Stimulated activated CD8-positive, alpha-beta memory T cell treated with anti-CD3 and anti-CD28 coated beads, Interleukin-4, amount 100 ng/mL, for 24 hours (primary cell): ENCODE results near the gene HEPN1.

Experiments
- DNase-seq: peaks from one replicate; pipeline ENCODE4 v3.0.0-alpha.2; 2020; ENCODE audit warnings: low read depth

HEPN1 gene

DNA sequence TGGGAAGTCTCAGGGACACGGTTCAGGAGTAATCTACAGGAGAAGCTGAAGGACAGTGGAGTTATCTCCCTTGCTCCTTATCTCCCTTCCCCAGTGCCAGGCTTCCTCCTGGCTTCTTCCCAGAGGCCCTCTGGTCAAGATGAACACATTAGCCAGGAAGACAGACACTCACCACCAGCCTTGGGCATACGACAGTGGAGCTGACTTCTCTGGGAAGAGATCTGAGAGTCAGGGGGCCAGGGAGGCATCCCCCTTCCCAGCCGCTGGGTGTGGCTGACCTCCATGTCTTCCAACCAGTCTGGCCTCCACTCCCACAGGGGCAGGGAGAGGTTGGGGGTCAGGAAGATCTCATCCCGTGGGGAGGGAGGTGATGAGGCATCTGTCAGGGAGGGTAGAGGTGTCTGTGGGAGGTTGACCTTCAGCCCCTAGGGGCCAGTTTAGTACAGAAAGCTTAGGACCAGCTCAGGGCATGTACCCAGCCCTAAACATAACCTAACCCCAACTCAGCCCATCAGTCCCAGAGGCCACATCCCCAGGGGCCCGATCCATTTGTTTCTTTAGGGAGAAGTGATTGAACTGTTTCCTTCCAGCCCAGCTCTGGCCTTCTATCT is 34.1 kb upstream of the HEPN1 start:
- no peak for DNase-seq

DNA sequence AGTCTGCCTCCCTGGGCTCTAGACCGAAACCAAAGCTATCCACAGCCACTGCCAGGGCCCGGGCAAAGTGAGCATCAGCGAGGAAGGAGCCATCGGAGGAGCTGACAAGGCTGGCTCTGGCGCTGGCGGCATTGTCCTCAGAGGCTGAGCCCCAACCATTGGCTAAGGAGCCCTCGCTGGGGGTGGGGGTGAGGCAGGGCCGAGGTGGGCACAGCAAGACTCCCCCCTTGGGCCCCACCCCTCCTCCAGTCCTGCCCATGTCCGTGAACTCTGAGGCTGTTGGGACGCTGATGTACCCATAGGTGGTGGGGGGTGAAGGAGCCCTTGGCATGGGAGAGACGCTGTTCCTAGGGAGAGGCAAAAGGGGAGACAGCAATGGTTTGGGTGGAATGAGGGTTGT is 32.6 kb upstream of the HEPN1 start:
- DNase-seq, result no peak

DNA sequence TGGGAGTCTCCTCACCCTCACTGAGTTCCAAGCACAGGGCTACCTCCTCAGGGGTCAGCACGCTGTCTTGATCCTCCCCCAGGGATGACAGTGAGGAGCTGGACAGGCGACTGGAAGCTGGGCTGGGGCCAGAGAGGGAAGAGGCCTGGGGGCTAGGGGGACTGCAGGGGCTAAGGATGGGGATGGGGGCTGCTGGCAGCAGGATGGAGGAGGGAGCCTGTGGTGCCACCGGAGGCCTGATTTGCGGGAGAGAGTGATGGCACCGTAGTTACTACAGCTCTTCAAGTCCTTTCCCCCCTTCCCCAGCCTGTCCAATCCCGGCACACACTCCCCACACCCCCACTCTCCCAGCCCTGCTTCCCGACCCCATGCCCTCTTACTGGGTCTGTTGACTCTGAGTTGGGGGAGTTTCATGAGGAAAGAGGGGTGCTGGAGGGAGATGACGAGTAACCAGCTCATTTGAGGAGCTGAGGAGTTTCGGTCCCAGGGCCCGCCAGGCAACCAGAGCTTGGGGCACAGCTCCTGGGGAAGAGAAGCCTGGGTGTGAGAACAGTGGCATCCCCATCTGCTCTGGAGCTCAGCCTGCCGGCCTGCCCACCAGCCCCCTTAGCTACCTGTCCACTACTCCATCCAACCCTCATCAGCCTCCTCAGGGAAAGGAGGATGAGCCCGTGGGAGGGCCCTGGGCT is 31.9 kb upstream of the HEPN1 start:
- DNase-seq, result no peak

DNA sequence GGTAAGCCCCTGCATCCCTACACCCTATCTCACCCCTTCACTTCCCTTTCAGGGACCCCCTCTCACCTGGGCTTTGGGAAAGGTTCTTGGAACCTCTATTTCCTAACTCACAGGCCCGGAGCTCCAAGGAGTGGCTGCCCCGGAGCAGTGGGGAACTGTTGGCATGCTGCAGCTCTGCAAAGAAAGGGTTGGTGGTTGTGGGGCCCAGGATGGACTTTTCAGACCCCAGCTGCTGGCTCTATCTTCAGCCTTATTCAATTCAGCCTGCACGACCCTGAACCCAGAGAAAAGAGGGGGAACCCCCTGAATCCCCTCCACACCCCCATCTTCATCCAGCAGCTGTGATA is 31.4 kb upstream of the HEPN1 start:
- DNase-seq, result no peak

DNA sequence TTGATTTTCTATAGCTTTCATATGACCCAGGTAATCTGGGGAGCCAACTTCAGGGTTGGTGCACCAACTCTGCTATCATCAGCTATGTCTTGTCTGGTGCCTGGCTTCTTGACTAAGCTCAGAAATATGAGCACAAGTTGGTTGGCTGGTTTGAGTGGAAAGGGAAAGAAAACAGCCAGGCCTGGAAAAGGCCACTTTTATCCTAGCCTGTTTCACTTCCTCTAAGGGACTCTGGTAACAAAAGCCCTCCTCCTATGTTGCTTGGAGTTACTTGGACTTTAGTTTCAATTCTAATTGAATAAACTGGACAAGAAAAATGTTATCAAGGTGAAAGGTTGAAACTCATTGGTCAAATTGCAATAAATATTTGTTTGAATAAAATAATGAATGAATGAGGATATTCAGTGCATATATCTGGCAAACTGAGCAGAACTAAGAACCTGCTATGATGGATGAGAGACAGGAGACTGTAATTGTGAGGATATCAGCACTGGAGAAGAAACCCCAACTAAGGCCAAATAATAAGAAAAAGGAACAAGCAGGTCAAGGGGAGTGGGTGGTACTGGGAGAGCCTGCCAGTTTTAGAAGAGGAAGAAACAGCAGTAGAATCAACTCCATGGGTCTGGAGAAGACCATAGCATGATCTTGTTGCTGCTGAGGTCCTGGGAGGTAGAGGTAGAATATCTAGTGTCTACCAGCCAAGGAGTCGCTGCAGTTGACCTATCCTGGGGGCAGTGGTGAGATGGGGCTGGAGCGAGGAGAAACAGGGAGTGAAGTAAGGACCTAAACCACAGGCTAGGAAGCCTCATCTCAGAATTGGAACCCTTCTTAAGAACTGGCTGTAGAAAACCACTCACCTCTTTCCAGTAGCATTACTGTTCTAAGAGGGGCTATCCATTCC is 29.6 kb upstream of the HEPN1 start:
- DNase-seq, result no peak

DNA sequence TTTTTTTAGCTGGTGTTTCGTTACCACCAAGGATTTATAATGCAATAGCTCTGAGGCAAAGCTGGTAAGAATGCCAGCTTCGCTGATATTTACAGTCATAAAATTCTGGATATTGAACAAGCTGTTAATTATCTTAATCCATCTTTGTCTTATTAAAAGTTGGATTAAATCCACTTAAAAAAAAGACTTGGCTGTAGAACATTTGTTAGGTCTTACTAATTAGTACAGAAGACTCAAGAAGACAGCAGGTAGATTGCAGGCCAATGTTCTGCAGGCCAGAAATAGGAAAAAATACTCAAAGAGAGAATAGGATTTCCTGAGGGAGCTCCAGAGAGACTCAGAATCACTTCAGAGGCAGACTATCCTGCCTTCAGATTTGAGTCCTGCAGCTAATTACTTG is 28.9 kb upstream of the HEPN1 start:
- DNase-seq, result no peak

DNA sequence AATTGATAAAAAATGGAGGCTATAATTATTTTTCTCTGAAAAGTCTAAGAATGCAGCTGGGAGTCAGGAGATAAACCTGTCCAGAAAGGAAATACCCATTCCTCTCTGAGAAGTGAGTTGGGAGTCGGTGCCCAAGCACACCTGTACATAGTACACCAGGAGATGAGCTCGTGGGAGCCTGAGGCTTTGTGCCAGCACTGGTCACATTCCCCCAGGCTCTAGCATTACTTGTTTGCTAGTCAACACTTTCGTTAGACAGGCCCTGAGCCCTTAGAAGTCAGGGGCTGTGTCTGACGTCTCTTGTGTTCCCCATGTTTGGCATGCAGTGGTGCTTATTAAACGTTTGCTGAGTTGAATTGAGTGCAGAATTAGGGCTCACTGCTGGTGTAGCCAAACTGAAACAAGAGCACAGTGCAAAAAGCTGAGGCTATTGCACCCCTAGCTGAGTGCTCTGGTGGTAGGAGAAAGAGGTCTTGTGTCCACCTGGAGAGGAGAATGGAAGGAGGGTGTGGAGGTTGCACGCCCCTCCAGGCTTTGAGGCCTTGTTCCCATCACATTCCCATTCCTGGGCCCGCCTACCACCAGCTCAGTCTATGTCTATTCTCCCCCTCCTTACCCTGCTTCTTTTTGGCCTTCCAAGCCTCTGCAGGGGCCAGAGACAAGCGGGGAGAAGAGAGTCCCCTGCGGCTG is 28.2 kb upstream of the HEPN1 start:
- no peak for DNase-seq

DNA sequence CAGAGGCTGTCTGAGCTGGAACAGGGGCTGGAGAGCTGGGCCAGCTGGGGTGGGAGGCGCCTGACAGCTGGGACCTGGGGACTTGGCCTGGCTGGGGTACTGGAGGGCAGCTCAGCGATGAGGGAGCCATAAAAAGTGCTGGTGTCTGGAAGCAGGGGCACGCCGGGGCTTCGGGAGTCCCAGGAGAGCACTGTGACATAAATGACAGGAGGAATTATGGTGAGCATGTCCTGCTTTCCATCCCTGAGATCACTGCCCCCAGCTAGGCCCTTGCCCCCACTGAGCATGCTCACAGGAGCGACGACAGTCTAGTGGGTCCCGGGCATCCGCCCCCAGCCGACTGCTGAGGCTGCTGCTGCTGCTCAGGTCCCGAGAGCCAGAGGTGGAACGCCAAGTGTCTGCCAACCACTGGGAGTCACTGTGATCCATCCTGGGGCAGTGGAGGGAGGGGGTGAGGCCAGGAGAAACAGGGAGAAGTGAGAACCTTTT is 27.6 kb upstream of the HEPN1 start:
- DNase-seq, result no peak

DNA sequence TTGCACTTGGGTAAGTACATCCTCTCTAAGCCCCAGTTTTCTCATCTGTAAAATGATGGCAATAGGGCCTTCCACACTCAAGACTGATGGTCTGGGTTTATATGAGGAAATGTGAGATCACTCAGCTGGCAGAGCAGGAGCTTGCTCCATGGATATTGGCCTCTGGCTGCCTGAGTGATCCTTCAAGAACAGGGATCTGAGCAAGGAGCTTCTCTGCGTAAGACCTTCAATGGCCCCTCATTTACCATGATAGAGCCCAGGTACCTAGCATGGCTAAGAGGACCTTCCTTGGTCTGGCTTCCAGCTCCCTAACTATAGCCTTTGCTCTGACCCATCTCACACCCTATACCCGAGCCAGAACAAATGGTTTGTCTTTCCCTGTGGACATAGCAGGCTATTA is 26.9 kb upstream of the HEPN1 start:
- DNase-seq, result no peak

DNA sequence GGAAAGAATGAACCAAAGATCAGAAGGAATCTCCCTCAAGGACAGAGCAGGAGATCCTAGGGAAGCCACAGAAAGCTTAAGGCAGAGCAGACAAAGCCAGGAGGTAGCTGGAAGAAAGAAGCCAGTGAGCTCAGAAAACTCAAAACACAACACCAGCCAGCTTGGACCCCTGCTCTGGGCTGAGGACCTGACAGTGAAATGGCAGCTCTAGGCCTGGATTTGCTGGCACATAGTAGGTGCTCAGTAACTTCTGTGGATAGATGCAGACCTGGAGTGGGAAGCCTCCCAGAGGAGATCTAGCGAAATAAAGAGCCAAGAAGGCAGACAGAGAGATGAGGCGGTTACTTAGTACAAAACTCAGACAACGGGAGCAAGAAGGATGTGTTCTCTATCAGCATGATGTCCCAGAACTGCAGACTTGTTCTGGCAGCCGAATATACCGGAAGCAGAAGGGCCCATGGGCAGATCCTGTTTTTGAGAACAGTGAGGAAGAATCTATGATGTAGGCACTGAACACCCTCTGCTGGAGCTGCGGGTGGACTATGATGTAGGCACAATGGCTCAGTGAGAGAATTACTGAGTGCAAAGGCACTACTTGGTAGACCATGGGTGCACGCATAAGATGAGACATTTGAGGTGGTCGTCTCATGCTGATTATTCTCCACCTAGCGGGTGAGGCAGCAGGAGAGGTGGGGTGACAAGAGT is 26.1 kb upstream of the HEPN1 start:
- no peak for DNase-seq

DNA sequence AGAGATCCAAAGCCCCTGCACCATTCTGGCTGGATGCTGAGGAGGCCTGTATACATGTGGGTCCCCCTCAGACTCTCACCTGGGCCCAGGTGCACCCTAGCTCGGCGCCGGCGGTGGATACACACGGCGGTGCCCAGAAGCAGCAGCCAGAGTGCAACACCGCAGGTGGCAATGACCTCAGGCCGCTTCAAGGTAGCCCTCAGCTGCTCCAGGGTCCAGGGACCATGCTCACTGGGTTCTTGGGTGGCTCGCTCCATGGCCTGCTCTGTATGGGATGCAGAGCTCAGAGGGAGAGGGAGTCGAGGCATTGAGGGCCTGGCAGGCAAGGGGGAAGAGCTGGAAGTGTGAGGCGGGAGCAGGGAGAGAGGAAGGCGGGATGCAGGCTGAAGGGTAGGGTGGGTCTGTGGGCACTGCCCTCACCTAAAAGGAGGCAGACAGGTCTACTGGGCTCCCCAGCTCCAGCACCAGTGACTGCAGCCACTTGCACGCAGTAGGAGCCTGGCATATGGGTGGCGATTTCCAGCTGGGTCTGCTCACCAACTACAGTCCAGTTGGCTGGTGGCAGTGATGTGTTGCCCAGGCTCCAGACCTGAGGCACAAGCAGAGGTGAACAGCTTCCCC is 25.2 kb upstream of the HEPN1 start:
- no peak for DNase-seq

DNA sequence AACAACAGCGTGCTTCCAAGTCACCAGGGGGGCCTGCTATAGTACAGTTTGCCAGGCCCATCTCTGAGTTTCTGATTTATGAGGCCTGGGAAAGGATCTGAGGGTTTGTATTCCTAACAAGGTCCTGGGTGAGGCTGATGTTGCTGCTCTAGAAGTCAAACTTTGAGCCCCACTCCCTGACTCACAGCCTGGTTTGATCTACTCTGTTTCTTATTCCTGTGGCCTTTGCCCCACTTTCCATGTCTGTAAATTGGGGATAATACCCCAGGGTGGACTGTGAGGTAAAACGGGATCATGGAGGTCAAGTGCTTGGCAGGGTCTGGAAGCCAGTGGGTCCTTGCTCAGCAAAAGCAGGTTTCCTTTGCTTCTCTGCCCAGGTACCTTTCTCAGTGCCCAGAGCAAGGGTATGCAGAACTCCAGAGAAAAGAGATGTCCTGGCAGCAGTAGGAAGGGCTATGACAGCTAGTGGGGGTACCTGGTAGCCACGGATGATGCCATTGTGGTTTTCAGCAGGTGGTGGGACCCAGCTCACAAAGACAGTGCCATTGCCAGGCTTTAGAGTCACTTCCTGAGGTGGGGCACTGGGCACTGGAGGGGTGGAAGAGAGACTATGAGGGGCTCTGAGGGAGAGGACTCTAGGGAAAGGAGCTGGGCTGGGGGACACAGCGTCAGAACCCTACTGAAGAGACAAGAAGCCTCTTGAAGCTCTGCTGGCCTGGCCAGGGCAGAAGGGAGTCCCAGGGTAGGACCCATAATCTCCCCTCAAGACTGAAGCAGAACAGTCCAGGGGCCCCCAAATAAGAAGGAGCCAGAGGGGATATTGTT is 24.2 kb upstream of the HEPN1 start:
- no peak for DNase-seq

DNA sequence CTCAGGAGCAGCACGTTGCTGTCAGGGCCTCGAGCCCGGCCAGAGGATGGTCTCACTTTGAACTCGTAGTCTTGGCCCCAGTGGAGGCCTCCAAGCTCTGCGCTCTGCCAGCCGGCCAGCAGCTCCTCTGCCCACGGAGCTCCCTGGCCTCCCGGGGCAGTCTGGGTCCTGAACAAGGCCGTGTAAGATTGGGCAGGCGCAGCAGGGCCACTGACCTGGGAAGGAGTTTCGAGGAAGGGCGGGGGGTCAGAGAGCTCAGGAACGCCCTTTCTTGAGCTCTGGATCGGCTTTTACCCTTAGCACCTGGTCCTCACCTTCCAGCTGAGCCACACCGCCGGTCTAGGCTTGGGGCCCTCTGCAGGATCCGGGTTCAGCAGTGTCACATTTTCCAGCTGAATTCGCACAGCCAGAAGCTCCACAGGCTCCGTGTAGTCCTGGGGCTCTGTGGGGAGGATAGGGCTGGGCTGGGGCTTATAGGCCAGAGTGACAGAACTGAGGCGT is 23.5 kb upstream of the HEPN1 start:
- DNase-seq, result no peak

DNA sequence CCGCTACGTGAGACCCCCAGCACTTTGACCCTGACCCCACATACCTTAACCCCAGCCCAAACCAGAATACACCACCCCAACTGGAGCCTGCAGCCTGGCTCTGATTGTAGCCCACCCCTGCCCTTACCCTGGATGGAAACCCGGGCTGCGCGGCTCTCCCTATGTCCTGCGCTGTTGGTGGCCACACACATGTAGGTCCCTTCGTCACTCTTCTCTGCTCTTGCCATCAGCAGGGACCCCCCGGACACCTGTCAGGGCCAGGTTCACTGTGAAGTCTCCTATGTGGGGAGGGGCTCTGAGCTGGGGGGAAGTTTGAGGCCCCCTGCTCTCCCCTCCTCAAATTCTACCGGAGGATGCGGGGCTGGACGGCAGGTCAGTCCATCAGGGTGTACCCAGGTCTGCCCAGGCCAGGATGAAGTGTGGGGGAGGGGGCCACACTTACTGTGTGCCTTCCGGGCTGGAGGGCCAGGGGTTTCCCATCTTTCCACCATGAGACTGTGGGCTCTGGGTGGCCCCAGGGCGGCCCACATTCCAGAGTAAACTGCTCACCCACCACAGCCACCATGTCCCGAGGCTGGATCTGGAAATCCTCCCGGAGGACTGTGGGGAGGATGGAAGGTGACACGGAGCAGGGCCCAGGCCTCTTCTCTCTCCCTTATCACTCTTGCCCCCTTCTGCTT is 22.8 kb upstream of the HEPN1 start:
- no peak for DNase-seq

DNA sequence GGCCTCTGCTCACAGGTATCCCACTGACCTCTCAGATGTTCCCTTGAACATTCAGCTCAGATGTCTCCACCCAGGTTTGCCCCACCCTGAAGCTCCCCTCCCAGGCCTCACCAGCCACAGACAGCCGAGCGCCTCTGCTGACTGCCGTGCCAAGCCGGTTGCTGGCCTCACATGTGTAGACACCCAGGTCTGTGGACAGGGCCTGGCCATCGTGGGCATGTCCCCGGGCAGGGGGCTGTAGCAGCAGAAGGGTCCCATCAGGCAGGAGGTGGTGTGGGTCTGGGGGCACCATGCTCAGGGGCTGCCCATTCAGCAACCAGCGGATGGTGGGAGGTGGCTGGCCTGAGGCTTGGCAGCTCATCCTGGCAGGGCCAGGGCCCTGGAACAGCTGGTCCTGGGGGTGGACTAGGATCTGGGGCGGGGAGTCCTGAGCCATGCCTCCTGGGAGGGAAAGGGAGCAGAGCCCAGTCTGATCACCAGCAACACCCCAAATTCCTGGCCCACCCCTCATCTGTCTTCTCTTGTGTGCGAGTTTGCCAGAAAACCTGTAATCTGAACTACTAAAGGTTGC is 22.1 kb upstream of the HEPN1 start:
- DNase-seq, result no peak

DNA sequence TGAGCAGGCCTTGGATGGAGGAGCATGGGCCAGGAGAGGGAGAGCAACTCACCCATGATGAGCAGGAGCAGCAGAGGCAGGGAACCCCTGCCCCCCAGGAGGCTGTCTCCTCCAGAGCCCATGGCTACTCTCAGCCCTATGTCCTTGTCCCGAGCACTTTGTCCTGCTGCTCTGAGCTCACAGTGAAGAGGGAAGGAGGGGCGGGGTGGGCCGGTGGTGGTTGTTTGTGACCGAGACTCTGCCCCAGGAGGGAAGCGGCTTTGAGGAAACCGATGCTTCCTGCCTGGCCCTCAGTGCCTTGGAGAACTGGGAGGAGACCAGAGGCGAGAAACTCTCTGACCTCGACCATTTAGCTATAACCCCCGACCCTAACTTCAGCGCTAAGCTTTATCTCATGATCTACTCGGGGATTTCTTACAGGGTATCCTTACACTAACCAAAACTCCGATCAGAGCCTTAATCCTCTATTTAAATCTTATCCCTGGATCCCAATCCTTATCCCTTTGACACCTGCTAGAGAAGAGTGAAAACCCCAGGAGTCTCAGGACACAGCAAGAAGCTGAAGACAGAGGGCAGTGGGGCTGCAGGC is 21.3 kb upstream of the HEPN1 start, which contains the start of gene ROBO4:
Gene ROBO4 (minus strand): TSS at position 192 of the 589 bp plus-strand sequence. CDS start 70 bp downstream, at position 122.
- DNase-seq, result no peak

DNA sequence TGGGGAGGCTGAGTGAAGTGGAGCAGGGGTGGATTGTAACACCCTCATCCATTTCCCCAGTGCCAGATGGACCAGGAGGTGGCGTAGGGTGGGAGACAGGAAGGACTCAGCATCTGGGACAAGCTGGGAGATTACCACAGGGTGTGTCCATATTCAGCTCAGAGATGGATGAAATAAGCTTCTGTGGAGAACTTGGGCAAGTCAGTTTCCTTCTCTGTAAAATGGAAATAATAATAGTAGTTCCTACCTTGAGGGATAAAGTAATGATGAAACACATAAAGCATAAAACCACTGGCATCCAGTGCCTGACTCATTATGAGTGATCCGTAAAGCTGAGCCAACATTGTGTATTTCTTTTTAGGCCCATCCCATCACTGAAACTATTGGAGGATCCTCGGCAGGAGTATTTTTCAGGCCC is 20.8 kb upstream of the HEPN1 start:
- DNase-seq, result no peak

DNA sequence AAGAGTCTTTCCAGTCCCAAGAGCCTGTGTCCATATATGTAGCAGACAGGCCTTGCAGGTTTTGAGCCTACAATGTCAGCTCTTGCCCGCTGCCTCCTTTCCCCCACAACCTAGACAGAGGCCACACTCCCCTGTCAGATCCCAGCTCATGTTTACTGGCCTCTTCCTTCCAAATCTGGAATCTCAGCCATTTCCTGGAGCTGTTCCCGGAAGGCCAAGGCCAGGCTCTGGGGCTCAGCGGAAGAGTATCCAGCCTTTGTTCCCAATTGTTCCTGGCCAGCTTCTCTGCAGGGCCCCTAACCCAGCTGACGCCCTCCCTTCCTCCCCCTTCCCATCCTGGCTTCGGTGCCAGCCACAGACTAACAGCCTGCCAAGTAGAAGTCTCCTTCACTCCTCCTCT is 20.3 kb upstream of the HEPN1 start:
- no peak for DNase-seq
